Esophagus muscularis mucosa (tissue), 4 donors: Measurements from ENCODE around the gene AGR3. TPM values are rescaled to one million over a fixed set of nuclear protein-coding genes. Genes with fewer than 3 reads are reported as not detected.

Experiments
- DNase-seq: peaks from one replicate; pipeline ENCODE4 v3.0.0-alpha.2; 2017; ENCODE audit errors: extremely low spot score
- H3K27ac ChIP-seq, 4 donors: fragments of 200-600 bp; sonication (generic); replicated peaks in 1 of 4; 1 replicate in 3 of 4; 2 replicates in 1 of 4; pipeline ENCODE4 v1.5.1; 2016 to 2019; ENCODE audit warnings: mild to moderate bottlenecking in 1 of 4
- H3K27me3 ChIP-seq, 4 donors: fragments of 200-600 bp; sonication (generic); one replicate each; pipeline versions ENCODE4 v1.5.1 to v1.6.0; 2016 to 2019
- H3K36me3 ChIP-seq, 4 donors: fragments of 200-600 bp; sonication (generic); one replicate each; pipeline ENCODE4 v1.5.1; 2016 to 2019
- H3K4me1 ChIP-seq, 4 donors: fragments of 200-600 bp; sonication (generic); one replicate each; pipeline ENCODE4 v1.5.1; 2016 to 2019
- H3K4me3 ChIP-seq, 4 donors: fragments of 200-600 bp; sonication (generic); 1 replicate in 2 of 4; 2 replicates in 2 of 4; pipeline ENCODE4 v1.5.1; 2016 to 2019; ENCODE audit warnings: mild to moderate bottlenecking in 4 of 4, moderate library complexity in 1 of 4
- H3K9me3 ChIP-seq, 4 donors: fragments of 200-600 bp; sonication (generic); 1 replicate in 3 of 4; 2 replicates in 1 of 4; pipeline ENCODE4 v1.5.1; 2016 to 2019
- EP300 ChIP-seq: sonication (generic); formaldehyde crosslinking; IDR thresholded peaks from one replicate; pipeline ENCODE4 v1.6.1; 2017; ENCODE audit warnings: antibody characterized with exemption
- POLR2A ChIP-seq: fragments of 450-650 bp; IDR thresholded peaks from one replicate; pipeline ENCODE4 v1.6.1; 2017; ENCODE audit warnings: antibody characterized with exemption, moderate library complexity, mild to moderate bottlenecking, low read depth
- POLR2AphosphoS5 ChIP-seq, 2 donors: sonication (generic); formaldehyde crosslinking; IDR thresholded peaks; one replicate each; pipeline ENCODE4 v1.6.1; 2017; ENCODE audit warnings: antibody characterized with exemption in 2 of 2
- WGBS: methylation state at CpG from one replicate; pipeline ENCODE4 v1.1.5; 2018; 5-methylcytosine and 5-hydroxymethylcytosine counted together
- intact Hi-C: fragments of 100-400 bp; cut with DNase I; formaldehyde crosslinking; loops from one replicate; pipeline ENCODE4 v1.15.1; 2023
- total RNA-seq, 4 donors: library from RNA; depleted of rRNA; stranded (reverse); fragments of >200 nt; gene quantifications; one replicate each; pipeline versions ENCODE4 v1.1.0 to v1.2.1, GENCODE V29; 2016
- TF ChIP-seq, protein P1 (sequence below), 3 experiments: fragments of 200-600 bp in 2 of 3; fragments of 450-650 bp in 1 of 3; sonication (generic) in 2 of 3; IDR thresholded peaks; one replicate each; pipeline ENCODE4 v1.5.1; 2017 to 2019; ENCODE audit warnings: antibody characterized with exemption in 3 of 3, mild to moderate bottlenecking in 2 of 3, moderate library complexity in 1 of 3

The AGR3 gene
- total RNA-seq, 4 donors from 2014 or later, result 0.45 TPM; not detected in 3

DNA sequence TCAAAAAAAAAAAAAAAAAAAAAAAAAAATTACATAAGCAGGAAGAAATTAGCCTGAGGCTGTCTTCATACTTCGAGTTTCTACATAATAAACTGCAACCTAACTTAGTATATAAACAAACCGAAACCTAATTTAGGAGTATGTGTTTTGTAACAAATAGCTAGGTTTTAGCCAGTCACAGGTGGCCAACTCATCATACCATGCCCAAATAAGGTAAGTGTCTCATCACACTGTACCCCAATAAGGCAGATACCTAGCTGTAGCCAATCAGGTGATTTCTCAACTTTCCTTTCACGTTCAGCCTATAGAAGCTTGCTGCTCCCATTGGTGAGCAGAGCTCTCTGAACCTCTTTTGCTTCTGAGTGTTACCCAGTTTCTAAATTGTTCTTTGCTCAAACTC, 63.1 kb downstream of the AGR3 start:
- 94% methylated on average over 3 of the region's 3 CpGs for WGBS

DNA sequence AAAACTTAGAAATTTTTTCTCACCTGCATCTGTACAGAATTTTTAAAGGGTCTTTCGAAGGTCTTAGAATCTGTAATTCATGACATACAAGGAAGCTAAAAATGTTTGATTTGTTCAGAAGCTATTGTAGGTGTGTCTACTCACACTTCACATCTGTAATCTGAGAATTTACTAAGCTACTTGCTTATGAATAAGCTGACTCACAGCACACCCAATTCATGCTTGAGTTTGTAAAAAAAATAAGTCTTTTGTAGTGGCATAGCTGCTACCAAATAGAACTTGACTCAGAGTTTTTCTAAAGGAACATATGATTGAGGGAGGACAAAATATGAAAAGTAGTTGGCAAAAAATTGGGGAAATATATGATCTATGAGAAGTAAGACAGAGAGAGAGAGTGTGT, 64.2 kb downstream of the AGR3 start:
- intact Hi-C loops, result no loop called here
- Histone ChIP-seq H3K4me1 (no peaks in the 10 kb centered on the region), H3K27ac (no peak overlapping the region), H3K27me3 (no peaks in the 10 kb centered on the region), H3K9me3 (no peaks in the 10 kb centered on the region), H3K36me3 (no peaks in the 10 kb centered on the region), H3K4me3 (no peak overlapping the region)
- no peak for TF ChIP-seq EP300
- no peak for TF ChIP-seq POLR2A
- TF ChIP-seq POLR2AphosphoS5 (IDR thresholded peaks at IDR 0.05), result no peak
- TF ChIP-seq, protein P1, sequence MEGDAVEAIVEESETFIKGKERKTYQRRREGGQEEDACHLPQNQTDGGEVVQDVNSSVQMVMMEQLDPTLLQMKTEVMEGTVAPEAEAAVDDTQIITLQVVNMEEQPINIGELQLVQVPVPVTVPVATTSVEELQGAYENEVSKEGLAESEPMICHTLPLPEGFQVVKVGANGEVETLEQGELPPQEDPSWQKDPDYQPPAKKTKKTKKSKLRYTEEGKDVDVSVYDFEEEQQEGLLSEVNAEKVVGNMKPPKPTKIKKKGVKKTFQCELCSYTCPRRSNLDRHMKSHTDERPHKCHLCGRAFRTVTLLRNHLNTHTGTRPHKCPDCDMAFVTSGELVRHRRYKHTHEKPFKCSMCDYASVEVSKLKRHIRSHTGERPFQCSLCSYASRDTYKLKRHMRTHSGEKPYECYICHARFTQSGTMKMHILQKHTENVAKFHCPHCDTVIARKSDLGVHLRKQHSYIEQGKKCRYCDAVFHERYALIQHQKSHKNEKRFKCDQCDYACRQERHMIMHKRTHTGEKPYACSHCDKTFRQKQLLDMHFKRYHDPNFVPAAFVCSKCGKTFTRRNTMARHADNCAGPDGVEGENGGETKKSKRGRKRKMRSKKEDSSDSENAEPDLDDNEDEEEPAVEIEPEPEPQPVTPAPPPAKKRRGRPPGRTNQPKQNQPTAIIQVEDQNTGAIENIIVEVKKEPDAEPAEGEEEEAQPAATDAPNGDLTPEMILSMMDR (IDR thresholded peaks at IDR 0.05), result no peak
- WGBS, result 90% methylated on average over 1 of the region's 1 CpG
- no peak for DNase-seq

More for the DNA sequence above, 63.1 kb downstream of the AGR3 start:
- H3K27ac ChIP-seq, result no peak overlapping the region
- H3K4me3 ChIP-seq, result no peak overlapping the region
- no peaks in the 10 kb centered on the region for H3K36me3 ChIP-seq
- H3K9me3 ChIP-seq, result no peaks in the 10 kb centered on the region
- intact Hi-C loops, result no loop called here
- TF ChIP-seq EP300, result no peak
- no peak for TF ChIP-seq POLR2A
- no peak for TF ChIP-seq POLR2AphosphoS5 (IDR thresholded peaks at IDR 0.05)
- TF ChIP-seq, protein P1 (IDR thresholded peaks at IDR 0.05), result no peak
- H3K27me3 ChIP-seq, result no peaks in the 10 kb centered on the region
- no peaks in the 10 kb centered on the region for H3K4me1 ChIP-seq
- no peak for DNase-seq

DNA sequence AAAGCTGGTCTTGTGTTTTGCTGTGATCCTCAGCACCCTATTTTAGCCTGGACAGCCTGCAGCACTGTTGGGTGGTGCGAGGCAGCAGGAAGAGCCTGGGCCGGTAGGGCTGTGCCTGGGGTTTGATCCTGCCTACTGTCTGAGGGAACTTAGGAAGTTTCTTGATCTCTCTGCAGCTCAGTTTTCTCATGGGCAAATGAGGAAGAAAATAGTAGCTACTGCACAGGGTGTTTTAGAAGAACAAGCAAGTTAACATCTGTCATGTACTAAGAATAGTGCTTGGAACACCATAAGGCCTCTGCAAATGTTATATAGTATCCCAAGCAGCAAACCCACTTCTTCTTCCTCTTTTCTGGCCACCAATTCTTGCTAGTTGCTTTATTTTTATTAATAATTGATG, 65.0 kb downstream of the AGR3 start:
- Histone ChIP-seq H3K27ac (no peak overlapping the region), H3K9me3 (no peaks in the 10 kb centered on the region), H3K36me3 (no peaks in the 10 kb centered on the region), H3K27me3 (no peaks in the 10 kb centered on the region), H3K4me1 (no peaks in the 10 kb centered on the region), H3K4me3 (no peak overlapping the region)
- 70% methylated on average over 2 of the region's 2 CpGs for WGBS
- no peak for DNase-seq
- intact Hi-C loops, result no loop called here
- TF ChIP-seq, protein P1 (IDR thresholded peaks at IDR 0.05), result no peak
- TF ChIP-seq EP300 (no peak), POLR2A (no peak), POLR2AphosphoS5 (IDR thresholded peaks at IDR 0.05) (no peak)

DNA sequence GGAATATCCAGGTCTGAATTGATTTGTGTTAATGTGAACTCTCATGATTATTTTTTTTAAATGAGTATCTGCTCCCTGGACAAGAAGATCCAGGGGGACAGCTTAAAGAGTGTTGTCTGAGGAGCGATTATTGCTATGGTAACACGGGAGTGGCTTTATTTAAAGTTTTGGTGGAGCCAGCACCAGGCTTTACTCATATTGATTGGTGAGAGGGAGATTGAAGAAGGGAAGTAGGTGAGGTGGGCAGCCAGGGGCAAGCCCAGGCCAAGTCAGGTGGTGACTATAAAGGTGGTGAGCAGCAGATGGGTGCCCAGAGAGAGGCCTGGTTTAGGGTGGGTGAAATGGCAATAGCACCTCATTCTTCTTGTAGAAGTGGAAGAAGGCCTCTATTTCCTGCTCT, 66.8 kb downstream of the AGR3 start:
- 94% methylated on average over 2 of the region's 2 CpGs for whole genome bisulfite sequencing
- H3K9me3 ChIP-seq, result no peaks in the 10 kb centered on the region
- H3K36me3 ChIP-seq, result no peaks in the 10 kb centered on the region
- H3K27ac ChIP-seq, result no peak overlapping the region
- intact Hi-C loops, result no loop called here
- no peak for DNase-seq
- H3K27me3 ChIP-seq, result no peaks in the 10 kb centered on the region
- TF ChIP-seq EP300 (no peak), POLR2A (no peak), POLR2AphosphoS5 (IDR thresholded peaks at IDR 0.05) (no peak)
- TF ChIP-seq, protein P1 (IDR thresholded peaks at IDR 0.05), result no peak
- H3K4me3 ChIP-seq, result no peak overlapping the region
- no peaks in the 10 kb centered on the region for H3K4me1 ChIP-seq

DNA sequence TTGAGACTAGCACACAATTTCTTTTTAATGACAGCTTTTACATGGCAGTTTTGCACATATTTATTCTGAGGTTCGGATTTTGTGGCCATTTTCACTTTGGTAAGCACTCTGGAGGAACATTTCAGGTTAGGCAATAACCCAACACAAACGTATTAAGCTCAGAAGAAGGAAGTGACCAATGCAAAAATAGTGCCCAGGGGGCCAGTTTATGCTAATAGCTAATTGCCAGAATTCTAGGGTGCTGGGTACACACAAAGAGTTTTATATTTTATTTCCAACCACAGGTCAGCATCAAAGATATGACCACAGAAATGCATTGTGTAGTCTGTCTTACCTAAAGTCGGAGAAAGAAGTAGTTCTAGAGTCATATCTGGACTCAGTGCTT, 68.6 kb downstream of the AGR3 start:
- DNase-seq, result no peak
- Histone ChIP-seq H3K27ac (no peak overlapping the region), H3K4me1 (no peaks in the 10 kb centered on the region), H3K36me3 (no peaks in the 10 kb centered on the region), H3K4me3 (no peak overlapping the region), H3K9me3 (no peaks in the 10 kb centered on the region), H3K27me3 (no peaks in the 10 kb centered on the region)
- 59% methylated on average over 3 of the region's 3 CpGs for WGBS
- intact Hi-C loops, result no loop called here
- TF ChIP-seq, protein P1 (IDR thresholded peaks at IDR 0.05), result no peak
- TF ChIP-seq POLR2A, result no peak
- no peak for TF ChIP-seq POLR2AphosphoS5 (IDR thresholded peaks at IDR 0.05)
- no peak for TF ChIP-seq EP300
